T-helper 22 cell (primary cell): Measurements from ENCODE around the gene THOC2.

Experiments used
- DNase-seq: peaks from one replicate; pipeline ENCODE4 v3.0.0-alpha.2; 2020; ENCODE audit warnings: low read depth

The THOC2 gene

GRCh38 chrX:123563167-123563566 lies 169.7 kb downstream of the THOC2 start:
- DNase-seq, result no peak

GRCh38 chrX:123562342-123563146 lies 170.3 kb downstream of the THOC2 start:
- DNase-seq, result no peak

DNA sequence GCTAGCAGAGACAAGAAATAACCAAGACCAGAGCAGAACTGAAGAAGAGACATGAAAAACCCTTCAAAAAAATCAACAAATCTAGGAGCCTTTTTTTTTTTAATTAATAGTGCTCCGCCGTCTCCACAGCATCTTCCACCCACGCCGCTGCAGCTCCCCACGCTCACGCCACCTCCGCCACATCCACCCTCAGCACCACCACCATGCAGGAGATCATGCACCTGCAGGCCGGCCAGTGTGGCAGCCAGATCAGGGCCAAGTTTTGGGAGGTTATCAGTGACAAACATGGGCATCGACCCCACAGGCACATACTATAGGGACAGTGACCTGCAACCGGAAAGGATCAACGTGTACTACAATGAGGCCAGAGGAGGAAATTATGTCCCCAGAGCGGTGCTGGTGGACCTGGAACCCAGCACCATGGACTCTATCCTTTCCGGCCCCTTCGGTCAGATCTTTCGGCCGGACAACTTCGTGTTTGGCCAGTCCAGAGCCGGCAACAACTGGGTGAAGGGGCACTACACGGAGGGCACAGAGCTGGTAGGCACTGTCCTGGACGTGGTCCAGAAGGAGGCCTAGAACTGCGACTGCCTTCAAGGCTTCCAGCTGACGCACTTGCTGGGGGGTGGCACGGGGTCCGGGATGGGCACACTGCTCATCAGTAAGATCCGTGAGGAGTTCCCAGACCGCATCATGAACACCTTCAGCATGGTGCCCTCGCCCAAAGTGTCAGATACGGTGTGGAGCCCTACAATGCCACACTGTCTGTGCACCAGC lies 171.2 kb downstream of the THOC2 start:
- DNase-seq, result no peak

DNA sequence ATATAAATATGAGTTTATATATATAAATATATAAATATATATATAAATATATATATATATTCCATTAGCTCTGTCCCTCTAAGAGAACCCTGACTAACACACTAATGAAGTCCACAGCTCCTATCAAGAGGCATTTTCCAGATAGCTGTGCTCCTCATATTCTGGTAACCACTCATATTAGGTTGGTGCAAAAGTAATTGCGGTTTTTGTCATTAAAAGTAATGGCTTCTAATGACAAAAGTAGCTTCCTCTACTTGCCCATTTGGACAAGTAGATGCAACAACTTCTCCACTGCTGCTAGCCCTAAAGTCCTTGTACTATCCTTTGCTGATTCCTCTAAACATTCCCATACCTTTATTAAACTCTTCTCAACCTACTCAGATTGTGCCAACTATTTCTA lies 182.0 kb downstream of the THOC2 start:
- no peak for DNase-seq
